Adrenal gland (tissue), 5 donors: ENCODE measurements around the gene XG.
"Not testable (repeated sequence)": the region's sequence is repeated elsewhere in the genome, so short reads cannot be mapped to it uniquely, and the experiment has no call there.

ENCODE experiments used
- POLR2A ChIP-seq, 2 donors: fragments of 450-650 bp; IDR thresholded peaks; one replicate each; pipeline ENCODE4 v1.6.1; 2017; ENCODE audit warnings: antibody characterized with exemption in 2 of 2, mild to moderate bottlenecking in 2 of 2, moderate library complexity in 1 of 2
- TF ChIP-seq, protein P1 (sequence below), 6 experiments: fragments of 450-650 bp in 4 of 6; fragments of 200-600 bp in 2 of 6; sonication (generic) in 1 of 6; IDR thresholded peaks; 1 replicate in 5 of 6; 2 replicates in 1 of 6; pipeline versions ENCODE4 v1.5.1 to v1.8.0; 2016 to 2021; ENCODE audit warnings: antibody characterized with exemption in 6 of 6, mild to moderate bottlenecking in 2 of 6, moderate library complexity in 1 of 6
- donor health status: DM: no; HTN: no; CAD: no.

DNA sequence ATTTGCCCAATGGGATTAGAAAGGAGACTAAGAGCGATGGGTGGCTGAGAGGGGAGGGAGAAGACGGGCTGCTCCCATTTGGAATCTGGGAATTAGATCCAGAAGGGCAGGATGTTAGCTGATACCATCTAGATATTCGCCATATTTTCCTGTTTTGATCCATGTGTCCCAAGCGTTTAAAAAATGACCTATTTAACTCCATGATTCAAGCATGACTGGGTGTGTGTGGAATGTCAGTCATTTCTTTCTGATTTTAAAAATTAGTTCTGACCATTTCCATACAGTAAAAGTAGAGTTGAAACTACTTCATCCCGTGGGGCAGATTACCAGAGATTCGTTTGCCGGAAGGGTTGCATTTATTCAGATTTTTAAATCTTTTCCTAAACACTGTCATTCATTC lies 601 bp downstream of the XG start:
- TF ChIP-seq, protein P1, sequence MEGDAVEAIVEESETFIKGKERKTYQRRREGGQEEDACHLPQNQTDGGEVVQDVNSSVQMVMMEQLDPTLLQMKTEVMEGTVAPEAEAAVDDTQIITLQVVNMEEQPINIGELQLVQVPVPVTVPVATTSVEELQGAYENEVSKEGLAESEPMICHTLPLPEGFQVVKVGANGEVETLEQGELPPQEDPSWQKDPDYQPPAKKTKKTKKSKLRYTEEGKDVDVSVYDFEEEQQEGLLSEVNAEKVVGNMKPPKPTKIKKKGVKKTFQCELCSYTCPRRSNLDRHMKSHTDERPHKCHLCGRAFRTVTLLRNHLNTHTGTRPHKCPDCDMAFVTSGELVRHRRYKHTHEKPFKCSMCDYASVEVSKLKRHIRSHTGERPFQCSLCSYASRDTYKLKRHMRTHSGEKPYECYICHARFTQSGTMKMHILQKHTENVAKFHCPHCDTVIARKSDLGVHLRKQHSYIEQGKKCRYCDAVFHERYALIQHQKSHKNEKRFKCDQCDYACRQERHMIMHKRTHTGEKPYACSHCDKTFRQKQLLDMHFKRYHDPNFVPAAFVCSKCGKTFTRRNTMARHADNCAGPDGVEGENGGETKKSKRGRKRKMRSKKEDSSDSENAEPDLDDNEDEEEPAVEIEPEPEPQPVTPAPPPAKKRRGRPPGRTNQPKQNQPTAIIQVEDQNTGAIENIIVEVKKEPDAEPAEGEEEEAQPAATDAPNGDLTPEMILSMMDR (IDR thresholded peaks at IDR 0.05), result not testable (repeated sequence)
- not testable (repeated sequence) for TF ChIP-seq POLR2A (IDR thresholded peaks at IDR 0.05)
